HepG2 (cell line): ENCODE measurements around the gene BRD1. TPM values are rescaled to one million over a fixed set of nuclear protein-coding genes. Genes with fewer than 3 reads are reported as not detected.
A peak's percentile ranks its signal among the peaks of the same experiment; 100 is the strongest.

Source experiments
- ATF7-NPFF ChIP-seq: sonication (generic); formaldehyde crosslinking; IDR thresholded peaks from 2 replicates; pipeline ENCODE4 v1.8.1; 2023; ENCODE audit warnings: mild to moderate bottlenecking, low read depth, missing genetic modification reagents, moderate library complexity
- FOXJ3 ChIP-seq: sonication (generic); formaldehyde crosslinking; IDR thresholded peaks from 2 replicates; pipeline ENCODE4 v1.4.0; 2020; ENCODE audit warnings: missing genetic modification reagents, mild to moderate bottlenecking, borderline replicate concordance
- HNRNPLL ChIP-seq: fragments of 200-400 bp; formaldehyde crosslinking; IDR thresholded peaks from 2 replicates; pipeline ENCODE4 v1.6.1; 2017; ENCODE audit warnings: mild to moderate bottlenecking, low read depth, low read length; ENCODE audit not compliant: poor library complexity, severe bottlenecking
- JUND ChIP-seq: sonication (generic); formaldehyde crosslinking; IDR thresholded peaks from 2 replicates; pipeline ENCODE4 v1.8.0; 2022; ENCODE audit warnings: mild to moderate bottlenecking, missing genetic modification reagents
- KMT2A ChIP-seq: sonication (generic); formaldehyde crosslinking; IDR thresholded peaks from 2 replicates; pipeline ENCODE4 v1.4.0; 2020; ENCODE audit warnings: missing genetic modification reagents
- NFE2 ChIP-seq: sonication (generic); formaldehyde crosslinking; IDR thresholded peaks from 2 replicates; pipeline ENCODE4 v1.4.0; 2020; ENCODE audit warnings: missing genetic modification reagents
- PHF21A ChIP-seq: sonication (generic); formaldehyde crosslinking; IDR thresholded peaks from 2 replicates; pipeline ENCODE4 v1.5.0; 2020; ENCODE audit warnings: mild to moderate bottlenecking, missing genetic modification reagents
- PREB ChIP-seq: sonication (generic); formaldehyde crosslinking; IDR thresholded peaks from 2 replicates; pipeline ENCODE4 v1.4.0; 2020; ENCODE audit warnings: missing genetic modification reagents
- PTBP1 ChIP-seq: fragments of 200-400 bp; formaldehyde crosslinking; IDR thresholded peaks from 2 replicates; pipeline ENCODE4 v1.6.1; 2018; ENCODE audit warnings: low read length, low read depth; ENCODE audit not compliant: poor library complexity, severe bottlenecking
- RCOR2 ChIP-seq: IDR thresholded peaks from 2 replicates; pipeline ENCODE4 v1.6.1; 2016; ENCODE audit warnings: missing biosample characterization, missing genetic modification reagents
- SNAPC4 ChIP-seq: sonication (generic); formaldehyde crosslinking; IDR thresholded peaks from 2 replicates; pipeline ENCODE4 v1.4.0; 2020; ENCODE audit warnings: mild to moderate bottlenecking, missing genetic modification reagents
- ZBTB49 ChIP-seq: sonication (generic); formaldehyde crosslinking; IDR thresholded peaks from 2 replicates; pipeline ENCODE4 v1.4.0; 2020; ENCODE audit warnings: missing genetic modification reagents, borderline replicate concordance
- ZFP90 ChIP-seq: sonication (generic); formaldehyde crosslinking; IDR thresholded peaks from 2 replicates; pipeline ENCODE4 v1.8.0; 2022; ENCODE audit warnings: missing genetic modification reagents, mild to moderate bottlenecking, inconsistent platforms, borderline replicate concordance
- ZNF20 ChIP-seq: sonication (generic); formaldehyde crosslinking; IDR thresholded peaks from 2 replicates; pipeline ENCODE4 v1.4.0; 2020; ENCODE audit warnings: mild to moderate bottlenecking, moderate library complexity, missing genetic modification reagents
- ZNF280D ChIP-seq: sonication (generic); formaldehyde crosslinking; IDR thresholded peaks from 2 replicates; pipeline ENCODE4 v1.5.1; 2020; ENCODE audit warnings: mild to moderate bottlenecking, missing genetic modification reagents
- ZNF552 ChIP-seq: sonication (generic); formaldehyde crosslinking; IDR thresholded peaks from 2 replicates; pipeline ENCODE4 v1.9.0; 2022; ENCODE audit warnings: missing genetic modification reagents, mild to moderate bottlenecking, borderline replicate concordance
- polyA plus RNA-seq, 8 experiments: library from polyadenylated mRNA; depleted of rRNA in 3 of 8; stranded (reverse) in 7 of 8; unstranded in 1 of 8; fragments of >200 nt; fragmentation: Illumina TruSeq in 4 of 8; extraction: Trizol in 4 of 8; gene quantifications; 2 replicates each; pipeline versions ENCODE4 v1.2.1 to v1.2.3, GENCODE V29; 2011 to 2016; ENCODE audit warnings: low read depth in 4 of 8, missing spikeins in 1 of 8, mixed read lengths in 1 of 8; ENCODE audit not compliant: insufficient read depth in 1 of 8
- total RNA-seq, 5 experiments: library from RNA; depleted of rRNA; stranded (reverse); fragments of >200 nt; fragmentation: Illumina TruSeq; extraction: Trizol; gene quantifications; 2 replicates each; pipeline ENCODE4 v1.2.3, GENCODE V29; 2016; ENCODE audit warnings: low read depth in 1 of 5

BRD1 gene
- total and polyA plus RNA-seq, 2 of the 13 experiments (the other 11 are each of a cell fraction or from before 2014, with no cell fraction given), result 5.1 to 12.0 TPM

GRCh38 chr22:49825944-49826602 is 1.6 kb downstream of the BRD1 start (continued):
- TF ChIP-seq PREB (CRISPR knock-in tag), result no peak
- TF ChIP-seq PHF21A (CRISPR knock-in tag), result 0 out of 2 replicates have a peak, but pooled peaks have one; percentile 18
- no peak for TF ChIP-seq ZNF552
- 0 out of 2 replicates have a peak, but pooled peaks have one; percentile 42 for TF ChIP-seq FOXJ3 (CRISPR knock-in tag)
- TF ChIP-seq ATF7-NPFF (CRISPR knock-in tag), result peak; percentile 14; the same call in 1 of the 2 replicates
- TF ChIP-seq PTBP1, result no peak
- peak; percentile 50; the same call in 1 of the 2 replicates for TF ChIP-seq ZNF280D (CRISPR knock-in tag)
- TF ChIP-seq KMT2A (CRISPR knock-in tag), result no peak
- no peak for TF ChIP-seq HNRNPLL
- TF ChIP-seq NFE2 (CRISPR knock-in tag), result no peak
- TF ChIP-seq JUND, result 0 out of 2 replicates have a peak, but pooled peaks have one; percentile 8
- no peak for TF ChIP-seq SNAPC4 (CRISPR knock-in tag)
- peak; percentile 58; the same call in 1 of the 2 replicates for TF ChIP-seq ZFP90 (CRISPR knock-in tag)
- no peak for TF ChIP-seq RCOR2 (CRISPR knock-in tag)
- 0 out of 2 replicates have a peak, but pooled peaks have one; percentile 0 for TF ChIP-seq ZNF20 (CRISPR knock-in tag)
- TF ChIP-seq ZBTB49 (CRISPR knock-in tag), result no peak
